PC-9 (cell line): Measurements from ENCODE around the gene SLC7A6.
A peak's percentile ranks its signal among the peaks of the same experiment; 100 is the strongest.

ENCODE experiments used
- CTCF ChIP-seq: fragments of 200-600 bp; sonication (generic); conservative IDR thresholded peaks from 2 replicates; pipeline ENCODE4 v1.6.1; 2017; ENCODE audit warnings: mixed run types, antibody characterized with exemption, mild to moderate bottlenecking, moderate library complexity
- EZH2 ChIP-seq: fragments of 200-600 bp; sonication (generic); IDR thresholded peaks from 2 replicates; pipeline ENCODE4 v1.8.0; 2017; ENCODE audit warnings: antibody characterized with exemption, low read depth

GRCh38 chr16:68229431-68230175 lies 34.7 kb upstream of the SLC7A6 start:
- TF ChIP-seq CTCF (peak; percentile 92), EZH2 (no peak)
